Measurements from ENCODE around the gene RAB3C. TPM values are rescaled to one million over a fixed set of nuclear protein-coding genes. Genes with fewer than 3 reads are reported as not detected.

The RAB3C gene
- total RNA-seq, 1 donor from 2014 or later, result 3.8 TPM

DNA sequence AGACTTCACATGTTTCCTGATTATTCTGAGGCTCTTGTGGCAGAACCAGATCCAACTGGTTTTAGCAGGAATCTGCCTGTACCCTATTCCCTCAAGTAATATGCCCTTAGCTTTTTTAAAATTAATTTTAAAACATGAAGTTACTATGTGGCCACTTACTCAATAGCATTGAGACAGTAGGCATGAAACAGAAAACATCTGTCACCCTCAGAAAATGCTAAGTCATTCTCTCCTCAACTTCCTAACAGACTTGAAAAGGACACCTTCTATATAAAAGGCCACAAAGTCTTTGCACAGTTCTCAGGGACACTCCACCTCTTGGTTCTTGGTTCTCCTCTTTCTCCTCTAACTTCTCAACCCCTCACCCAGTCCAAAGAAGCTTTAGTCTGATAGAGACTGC, 277.8 kb downstream of the RAB3C start:
- H3K9me3 ChIP-seq (ENCODE audit: low read depth), result no peaks in the 10 kb centered on the region
- H3K27ac ChIP-seq, result no peak overlapping the region
- no peaks in the 10 kb centered on the region for H3F3A ChIP-seq (ENCODE audit: low read depth)
- no peaks in the 10 kb centered on the region for H3K36me3 Mint-ChIP-seq
- no peaks in the 10 kb centered on the region for H3K27me3 Mint-ChIP-seq (ENCODE audit: insufficient read depth, low read depth)
- no peaks in the 10 kb centered on the region for H3K4me1 Mint-ChIP-seq
- H3K79me2 ChIP-seq (ENCODE audit: low read depth), result no peaks in the 10 kb centered on the region
- no peak overlapping the region for H3K4me2 ChIP-seq
- H3K9ac ChIP-seq, result no peak overlapping the region
- H4K20me1 ChIP-seq (ENCODE audit: low read depth), result no peaks in the 10 kb centered on the region
- no peaks in the 10 kb centered on the region for H3K27me3 ChIP-seq
- H3K4me3 Mint-ChIP-seq, result no peak overlapping the region
- TF ChIP-seq EZH2 (IDR thresholded peaks at IDR 0.05) (no peak), EZH2phosphoT487 (IDR thresholded peaks at IDR 0.05) (no peak)
- TF ChIP-seq, protein P1, sequence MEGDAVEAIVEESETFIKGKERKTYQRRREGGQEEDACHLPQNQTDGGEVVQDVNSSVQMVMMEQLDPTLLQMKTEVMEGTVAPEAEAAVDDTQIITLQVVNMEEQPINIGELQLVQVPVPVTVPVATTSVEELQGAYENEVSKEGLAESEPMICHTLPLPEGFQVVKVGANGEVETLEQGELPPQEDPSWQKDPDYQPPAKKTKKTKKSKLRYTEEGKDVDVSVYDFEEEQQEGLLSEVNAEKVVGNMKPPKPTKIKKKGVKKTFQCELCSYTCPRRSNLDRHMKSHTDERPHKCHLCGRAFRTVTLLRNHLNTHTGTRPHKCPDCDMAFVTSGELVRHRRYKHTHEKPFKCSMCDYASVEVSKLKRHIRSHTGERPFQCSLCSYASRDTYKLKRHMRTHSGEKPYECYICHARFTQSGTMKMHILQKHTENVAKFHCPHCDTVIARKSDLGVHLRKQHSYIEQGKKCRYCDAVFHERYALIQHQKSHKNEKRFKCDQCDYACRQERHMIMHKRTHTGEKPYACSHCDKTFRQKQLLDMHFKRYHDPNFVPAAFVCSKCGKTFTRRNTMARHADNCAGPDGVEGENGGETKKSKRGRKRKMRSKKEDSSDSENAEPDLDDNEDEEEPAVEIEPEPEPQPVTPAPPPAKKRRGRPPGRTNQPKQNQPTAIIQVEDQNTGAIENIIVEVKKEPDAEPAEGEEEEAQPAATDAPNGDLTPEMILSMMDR (IDR thresholded peaks at IDR 0.05), result no peak
- no peak for DNase-seq (ENCODE audit: low spot score)
- no peak overlapping the region for H3K27ac Mint-ChIP-seq
- no peak overlapping the region for H2AFZ ChIP-seq (replicated peaks)
- no peaks in the 10 kb centered on the region for H3K9me3 Mint-ChIP-seq
- no peaks in the 10 kb centered on the region for H3K36me3 ChIP-seq
- H3K4me3 ChIP-seq, result no peak overlapping the region
- no peaks in the 10 kb centered on the region for H3K4me1 ChIP-seq

DNA sequence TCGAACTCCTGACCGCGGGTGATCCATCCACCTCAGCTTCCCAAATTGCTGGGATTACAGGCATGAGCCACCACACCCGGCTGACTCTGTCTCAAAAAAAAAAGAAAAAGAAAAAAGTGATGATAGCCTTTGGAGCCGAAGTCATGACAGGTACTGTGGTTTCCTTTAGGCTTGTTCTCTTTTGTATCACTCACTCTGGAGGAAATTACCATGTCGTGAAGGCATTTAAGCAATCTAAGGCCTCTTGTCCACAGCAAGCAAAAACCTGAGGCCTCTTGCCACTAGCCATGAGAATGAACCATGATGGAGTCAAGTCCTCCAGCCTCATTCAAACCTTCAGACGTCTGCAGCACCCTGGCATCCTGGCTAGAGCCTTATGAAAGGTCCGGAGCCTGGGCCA, 286.1 kb downstream of the RAB3C start:
- DNase-seq (ENCODE audit: low spot score), result no peak
- Mint-ChIP-seq H3K9me3 (no peaks in the 10 kb centered on the region), H3K4me1 (no peaks in the 10 kb centered on the region), H3K27ac (no peak overlapping the region), H3K27me3 (ENCODE audit: insufficient read depth, low read depth) (no peaks in the 10 kb centered on the region), H3K36me3 (no peaks in the 10 kb centered on the region), H3K4me3 (no peak overlapping the region)
- H4K20me1 ChIP-seq (ENCODE audit: low read depth), result no peaks in the 10 kb centered on the region
- no peaks in the 10 kb centered on the region for H3K36me3 ChIP-seq
- no peaks in the 10 kb centered on the region for H3K4me1 ChIP-seq
- H2AFZ ChIP-seq (replicated peaks), result no peak overlapping the region
- H3K9ac ChIP-seq, result no peak overlapping the region
- no peak overlapping the region for H3K27ac ChIP-seq
- H3K4me2 ChIP-seq, result no peak overlapping the region
- no peaks in the 10 kb centered on the region for H3K79me2 ChIP-seq (ENCODE audit: low read depth)
- no peaks in the 10 kb centered on the region for H3F3A ChIP-seq (ENCODE audit: low read depth)
- H3K27me3 ChIP-seq, result no peaks in the 10 kb centered on the region
- H3K9me3 ChIP-seq (ENCODE audit: low read depth), result no peaks in the 10 kb centered on the region
- H3K4me3 ChIP-seq, result no peak overlapping the region
- no peak for TF ChIP-seq EZH2phosphoT487 (IDR thresholded peaks at IDR 0.05)
- TF ChIP-seq, protein P1 (IDR thresholded peaks at IDR 0.05), result no peak
- TF ChIP-seq EZH2 (IDR thresholded peaks at IDR 0.05), result no peak

DNA sequence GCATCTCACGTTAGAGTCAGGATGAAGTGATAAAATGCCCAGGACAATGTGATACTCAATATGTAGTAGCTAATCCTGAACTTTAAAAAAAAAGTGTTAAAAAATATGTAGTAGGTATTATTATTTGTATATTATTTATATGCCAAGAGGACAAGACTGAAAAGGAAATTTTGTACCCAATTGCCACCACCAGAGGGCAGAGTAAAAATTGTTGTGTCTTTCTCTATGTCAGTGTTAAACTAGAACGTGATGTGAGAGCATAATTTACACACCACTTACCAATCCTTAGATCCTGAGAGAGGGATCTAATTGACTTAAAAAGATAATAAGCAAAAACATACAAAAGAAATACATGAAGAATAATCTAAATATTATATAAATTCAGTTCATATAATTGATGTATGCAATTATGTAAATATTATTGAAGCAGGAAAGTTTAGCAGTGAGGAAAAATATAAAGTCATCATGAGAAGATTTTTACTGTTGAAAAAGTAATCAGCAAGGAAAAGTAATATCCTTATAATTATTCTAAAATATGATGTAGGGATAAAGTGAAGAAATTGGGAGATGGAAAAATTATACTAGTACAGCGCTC, 288.9 kb downstream of the RAB3C start:
- no peak for TF ChIP-seq EZH2phosphoT487 (IDR thresholded peaks at IDR 0.05)
- TF ChIP-seq, protein P1 (IDR thresholded peaks at IDR 0.05), result peak; percentile 73
- Mint-ChIP-seq H3K4me1 (no peaks in the 10 kb centered on the region), H3K36me3 (no peaks in the 10 kb centered on the region), H3K4me3 (no peak overlapping the region), H3K27ac (no peak overlapping the region), H3K9me3 (no peaks in the 10 kb centered on the region), H3K27me3 (ENCODE audit: insufficient read depth, low read depth) (no peaks in the 10 kb centered on the region)
- H3K4me3 ChIP-seq, result no peak overlapping the region
- H3K4me1 ChIP-seq, result no peaks in the 10 kb centered on the region
- H3K4me2 ChIP-seq, result no peak overlapping the region
- H2AFZ ChIP-seq (replicated peaks), result no peak overlapping the region
- H3K9ac ChIP-seq, result no peak overlapping the region
- no peak overlapping the region for H3K27ac ChIP-seq
- H3K27me3 ChIP-seq, result no peaks in the 10 kb centered on the region
- H4K20me1 ChIP-seq (ENCODE audit: low read depth), result no peaks in the 10 kb centered on the region
- no peaks in the 10 kb centered on the region for H3K36me3 ChIP-seq
- H3F3A ChIP-seq (ENCODE audit: low read depth), result no peaks in the 10 kb centered on the region
- no peaks in the 10 kb centered on the region for H3K9me3 ChIP-seq (ENCODE audit: low read depth)
- no peaks in the 10 kb centered on the region for H3K79me2 ChIP-seq (ENCODE audit: low read depth)
- DNase-seq (ENCODE audit: low spot score), result peak; percentile 39

Data from neural progenitor cell (in vitro differentiated cells).